Large intestine (tissue), 3 donors: ENCODE data around the gene BRCA1. TPM values are rescaled to one million over a fixed set of nuclear protein-coding genes. Genes with fewer than 3 reads are reported as not detected.

Source experiments
- DNase-seq, 2 donors: peaks; one replicate each; pipeline versions ENCODE4 v3.0.0 to v3.0.0-alpha.2; 2013
- H3K27ac ChIP-seq: one replicate; pipeline ENCODE4 v1.5.1; 2013; ENCODE audit warnings: low read length
- H3K27me3 ChIP-seq: 2 replicates; pipeline ENCODE4 v1.6.1; 2013; ENCODE audit warnings: low read length; ENCODE audit not compliant: control insufficient read depth, insufficient read depth
- H3K36me3 ChIP-seq: 2 replicates; pipeline ENCODE4 v1.6.1; 2013; ENCODE audit warnings: low read length; ENCODE audit not compliant: control insufficient read depth, insufficient read depth
- H3K4me1 ChIP-seq: one replicate; pipeline ENCODE4 v1.6.1; 2013; ENCODE audit warnings: low read length; ENCODE audit not compliant: control insufficient read depth, insufficient read depth
- H3K4me3 ChIP-seq: one replicate; pipeline ENCODE4 v1.5.1; 2013; ENCODE audit warnings: low read length
- H3K9me3 ChIP-seq: one replicate; pipeline ENCODE4 v1.6.1; 2013; ENCODE audit warnings: mild to moderate bottlenecking, low read depth, low read length, moderate library complexity; ENCODE audit not compliant: control insufficient read depth
- WGBS: methylation state at CpG from one replicate; pipeline ENCODE4 v1.1.5; 2013; ENCODE audit warnings: low lambda C conversion rate; ENCODE audit not compliant: insufficient coverage; 5-methylcytosine and 5-hydroxymethylcytosine counted together
- polyA plus RNA-seq: library from polyadenylated mRNA; unstranded; fragments of 120-200 nt; gene quantifications from one replicate; pipeline ENCODE4 v1.2.1, GENCODE V29; 2013

BRCA1 gene
- polyA plus RNA-seq, 1 donor = 10.4 TPM

DNA sequence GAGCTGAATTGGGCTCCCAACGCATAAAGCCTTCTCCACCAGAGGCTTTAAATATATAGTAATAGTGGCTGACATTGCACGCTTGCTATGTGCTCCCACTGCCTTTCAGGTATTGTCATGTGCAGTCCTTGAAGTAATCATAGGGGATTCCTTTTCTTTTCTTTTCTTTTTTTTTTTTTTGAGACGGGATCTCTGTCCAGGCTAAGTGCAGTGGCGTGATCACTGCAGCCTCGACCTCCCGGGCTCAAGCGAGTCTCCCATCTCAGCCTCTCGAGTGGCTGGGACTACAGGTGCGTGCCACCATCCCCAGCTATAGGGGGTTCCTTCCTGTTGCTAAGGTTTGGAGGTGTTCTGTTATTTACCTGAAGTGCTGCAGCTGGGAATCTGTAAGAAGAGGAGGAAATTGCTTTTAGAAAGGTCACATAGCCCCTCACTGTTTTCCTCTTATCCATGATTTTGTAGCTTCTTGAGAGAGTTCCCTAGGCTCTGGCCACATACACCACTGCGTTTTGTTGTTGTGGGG lies 126.1 kb downstream of the BRCA1 start:
- peaks cover 42% of the 10 kb centered on the region for H3K36me3 ChIP-seq

GRCh38 chr17:42997984-42998938 lies 126.9 kb downstream of the BRCA1 start, which contains the start of gene RPL27:
RPL27 (plus strand) TSS chr17:42998419; CDS start chr17:42998751, 332 bp downstream.
- Histone ChIP-seq H3K27ac (peak within 1 kb of the TSS; percentile 80), H3K4me1 (peaks cover 8% of the 10 kb centered on the region), H3K36me3 (peaks cover 38% of the 10 kb centered on the region), H3K27me3 (no peaks in the 10 kb centered on the region), H3K9me3 (no peaks in the 10 kb centered on the region), H3K4me3 (peak within 1 kb of the TSS; percentile 71)
- peak; percentile 100 for DNase-seq
- WGBS = no CpG with 5 or more reads among the region's 49 CpGs

More for the DNA sequence above, 126.1 kb downstream of the BRCA1 start:
- no peaks in the 10 kb centered on the region for H3K9me3 ChIP-seq
- H3K4me3 ChIP-seq = peak overlapping the region; percentile 71
- no peak for DNase-seq
- peak overlapping the region; percentile 80 for H3K27ac ChIP-seq
- peaks cover 8% of the 10 kb centered on the region for H3K4me1 ChIP-seq
- no CpG with 5 or more reads among the region's 10 CpGs for WGBS
- no peaks in the 10 kb centered on the region for H3K27me3 ChIP-seq

DNA sequence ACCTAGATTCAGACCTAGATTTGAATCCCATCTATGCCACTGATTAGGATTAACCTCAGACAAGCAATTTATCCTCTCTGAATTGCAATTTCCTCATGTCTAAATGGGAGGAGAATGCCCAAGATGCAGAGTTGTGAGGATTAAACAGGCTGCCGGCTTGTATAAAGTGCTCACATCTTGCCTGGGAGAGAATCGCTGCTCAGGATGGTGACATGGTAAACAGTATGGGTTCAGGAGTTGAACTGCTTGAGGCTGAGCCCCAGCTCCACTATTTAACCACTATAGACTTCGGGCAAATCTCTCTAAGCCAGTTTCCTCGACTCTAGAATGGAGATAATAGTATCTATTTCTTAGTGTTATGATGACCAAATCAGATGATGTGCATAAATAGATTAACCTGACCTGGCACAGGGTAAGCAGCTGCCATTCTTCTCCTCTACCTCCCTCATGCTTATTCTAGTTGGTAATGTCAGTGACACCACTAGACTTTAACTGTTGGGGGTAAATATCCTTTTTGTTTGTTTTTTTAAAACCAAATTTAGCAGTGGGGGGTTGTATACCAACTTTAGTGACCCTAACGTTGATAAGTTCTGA lies 127.7 kb downstream of the BRCA1 start:
- no CpG with 5 or more reads among the region's 5 CpGs for WGBS
- no peak for DNase-seq
- Histone ChIP-seq H3K4me3 (peak overlapping the region; percentile 17), H3K27me3 (no peaks in the 10 kb centered on the region), H3K4me1 (peaks cover 8% of the 10 kb centered on the region), H3K36me3 (peaks cover 38% of the 10 kb centered on the region), H3K9me3 (no peaks in the 10 kb centered on the region), H3K27ac (peak overlapping the region; percentile 62)

Other genes starting within 250 kb of the BRCA1 start
- gene G6PC1, start 224.6 kb downstream of the BRCA1 start, polyA plus RNA-seq = 1.5 TPM
- 59.4 TPM for gene AARSD1, start 160.9 kb downstream of the BRCA1 start, polyA plus RNA-seq
- gene PTGES3L, start 145.3 kb downstream of the BRCA1 start, polyA plus RNA-seq = 3.4 TPM
- gene RUNDC1, start 144.8 kb downstream of the BRCA1 start, polyA plus RNA-seq = 14.2 TPM
- 2,151 TPM for gene RPL27, start 126.9 kb downstream of the BRCA1 start, polyA plus RNA-seq
- 45.7 TPM for gene IFI35, start 118.6 kb downstream of the BRCA1 start, polyA plus RNA-seq
- gene VAT1, start 103.0 kb downstream of the BRCA1 start, polyA plus RNA-seq = 148 TPM
- gene RND2, start 100.1 kb downstream of the BRCA1 start, polyA plus RNA-seq = 1.8 TPM
- gene NBR1, start 45.9 kb upstream of the BRCA1 start, polyA plus RNA-seq = 120 TPM
- 49.0 TPM for gene TMEM106A, start 86.5 kb upstream of the BRCA1 start, polyA plus RNA-seq
- 47.1 TPM for gene CCDC200, start 103.3 kb upstream of the BRCA1 start, polyA plus RNA-seq
- gene RNU2-1, start 108.6 kb upstream of the BRCA1 start, polyA plus RNA-seq = not detected